NCI-H510A (cell line): ENCODE data around the gene NCAM1.
"Not testable (repeated sequence)": the region's sequence is repeated elsewhere in the genome, so short reads cannot be mapped to it uniquely, and the experiment has no call there.

ENCODE experiments used
- DNase-seq: peaks from one replicate; lab custom pipeline; 2025; lab: John Stamatoyannopoulos, UW

Gene NCAM1

DNA sequence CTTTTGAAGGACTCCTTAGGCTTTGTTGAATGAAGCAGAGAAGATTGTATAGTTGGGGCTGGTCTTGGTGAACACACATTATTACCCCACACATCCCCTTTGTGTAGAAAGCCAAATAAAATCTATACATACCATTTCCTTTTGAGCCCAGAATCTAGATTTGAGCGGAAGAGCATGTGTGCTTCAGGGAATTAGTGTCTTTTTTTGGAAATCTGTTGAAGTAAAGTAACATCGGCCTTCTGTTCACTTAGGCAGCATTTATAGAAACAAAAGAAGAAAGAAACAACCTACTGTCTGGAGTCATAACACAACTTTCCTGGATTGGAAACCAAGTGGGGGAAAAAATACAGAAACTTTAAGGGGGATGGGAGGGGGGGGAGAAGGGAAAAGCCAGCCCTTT is 315.2 kb downstream of the NCAM1 start:
- DNase-seq: no peak

DNA sequence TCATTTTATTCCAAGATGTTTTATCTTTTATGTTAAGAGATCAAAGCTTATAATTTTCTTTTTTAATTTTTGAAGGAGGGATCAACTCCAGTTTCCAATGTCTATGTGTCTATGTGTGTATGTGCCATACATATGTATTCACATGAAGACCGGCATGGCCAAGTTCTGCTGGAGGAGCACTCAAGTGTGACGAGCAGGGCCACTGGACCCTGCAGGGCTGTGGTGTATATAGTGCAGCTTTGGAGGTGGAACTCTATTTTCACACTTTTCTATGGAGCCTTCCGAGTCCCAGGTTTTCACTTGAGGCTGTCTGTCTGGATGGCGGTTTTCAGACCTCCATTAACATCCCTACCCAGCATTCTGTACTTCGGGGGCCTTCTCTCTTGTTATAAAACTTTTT is 316.7 kb downstream of the NCAM1 start:
- no peak for DNase-seq

DNA sequence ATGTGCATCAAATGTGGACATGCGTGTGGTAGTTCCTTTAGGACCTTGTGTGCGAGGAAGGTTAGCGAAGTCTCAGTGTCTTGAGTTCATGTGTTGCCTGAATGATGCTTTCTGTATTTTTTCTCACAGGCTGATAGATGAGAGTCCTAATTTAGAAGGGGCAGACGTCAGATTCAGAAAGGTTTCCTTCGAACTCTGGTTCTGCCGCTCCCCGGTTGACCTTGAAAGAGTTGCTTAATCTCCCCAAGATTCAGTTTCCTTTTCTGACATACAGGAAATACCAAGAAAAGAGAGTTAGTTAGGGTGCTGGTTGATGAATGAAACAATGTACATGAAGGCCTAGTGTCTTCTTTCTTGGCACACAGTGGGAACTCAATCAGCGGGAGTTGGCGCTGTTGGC is 317.3 kb downstream of the NCAM1 start:
- no peak for DNase-seq

DNA sequence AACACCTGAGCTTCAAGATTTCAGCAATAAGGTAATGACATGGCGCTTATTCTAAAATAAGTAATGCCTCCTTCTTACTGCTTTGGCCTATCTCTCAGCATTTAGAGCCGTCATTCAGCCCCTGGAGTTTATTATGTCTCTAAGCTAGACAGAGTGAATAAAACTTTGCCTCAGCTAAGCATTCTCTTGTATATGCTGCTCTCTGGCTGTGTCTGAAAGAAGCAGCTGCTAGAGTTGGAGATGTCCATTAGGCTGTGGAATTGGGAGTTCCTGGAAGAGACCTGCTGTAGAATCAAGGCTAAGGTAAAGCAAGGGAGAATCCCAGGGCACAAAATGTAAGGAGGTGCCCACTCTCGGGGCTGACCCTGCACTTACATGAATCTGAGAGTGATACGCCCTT is 317.7 kb downstream of the NCAM1 start:
- DNase-seq: no peak

DNA sequence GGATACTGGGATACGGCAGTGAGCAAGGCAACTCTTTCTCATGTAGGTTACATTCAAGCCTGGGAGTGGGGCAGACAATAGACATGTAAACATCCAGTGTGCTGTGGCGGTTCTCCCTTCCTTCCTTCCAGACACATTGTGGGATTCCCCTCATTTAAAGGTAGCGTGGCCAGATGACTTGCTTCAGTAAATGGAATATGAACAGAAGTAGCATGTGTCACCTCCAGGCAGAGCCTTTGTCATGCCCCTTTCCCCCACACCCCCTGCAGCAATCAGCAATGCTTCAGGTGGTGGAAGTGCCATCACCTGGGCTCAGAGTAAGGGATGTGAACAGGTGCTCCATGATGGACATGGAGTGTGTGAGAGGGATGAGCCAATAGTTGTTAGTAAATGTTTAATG is 318.4 kb downstream of the NCAM1 start:
- DNase-seq: no peak

DNA sequence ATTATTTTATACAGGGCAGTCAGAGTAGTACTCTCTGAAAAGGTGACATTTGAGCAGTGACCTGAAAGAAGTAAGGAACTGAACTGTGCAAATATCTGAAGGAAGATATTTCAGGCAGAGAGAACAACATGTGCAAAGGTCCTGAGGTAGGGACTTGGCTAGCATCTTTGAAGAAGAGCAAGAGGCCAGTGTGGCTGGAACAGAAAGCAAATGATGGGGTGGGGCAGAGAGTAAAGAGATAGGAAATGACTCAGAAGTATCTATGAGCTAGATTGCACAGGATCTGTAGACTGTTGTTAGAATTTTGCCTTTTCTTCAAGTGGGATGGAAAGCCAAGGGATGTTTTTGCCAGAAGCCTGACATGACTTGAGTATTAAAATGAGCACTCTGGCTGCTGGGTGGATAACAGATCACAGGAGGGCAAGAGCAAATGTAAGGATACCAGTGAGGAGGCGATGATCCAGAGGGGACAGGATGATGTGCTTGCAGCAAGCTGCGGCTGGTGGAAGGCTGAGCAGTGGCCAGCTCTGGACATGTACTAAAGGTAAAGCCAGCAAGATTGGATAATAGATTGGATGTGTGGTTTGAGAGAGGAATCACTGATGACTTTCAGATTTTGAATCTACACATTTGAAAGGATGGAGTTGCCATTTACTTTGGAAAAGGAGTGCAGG is 320.0 kb downstream of the NCAM1 start:
- DNase-seq: no peak

DNA sequence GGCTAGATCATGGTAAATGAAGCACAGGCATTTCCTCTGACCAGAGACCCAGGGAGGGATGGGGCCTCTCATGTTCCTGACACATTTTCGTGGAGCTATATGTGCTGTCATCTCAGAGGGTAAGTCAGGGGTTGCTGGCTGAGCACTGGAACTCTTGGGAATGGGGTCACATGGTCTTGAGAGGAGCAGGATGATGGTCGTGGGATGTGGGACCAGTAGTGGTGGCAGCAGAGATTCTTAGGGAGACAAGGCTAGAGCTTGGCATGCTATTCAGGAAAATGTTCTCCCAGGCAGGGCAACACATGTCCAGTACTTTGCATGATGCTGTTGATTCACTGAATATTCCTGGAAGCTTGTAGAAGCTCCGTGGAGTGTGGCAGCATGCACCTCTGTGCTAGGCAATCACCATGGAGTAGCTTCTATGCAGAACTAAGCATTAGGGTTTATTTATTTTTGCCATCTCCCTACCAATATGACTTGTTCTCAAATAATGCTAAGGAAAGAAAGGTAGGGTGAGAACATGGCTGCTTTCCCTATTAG is 321.7 kb downstream of the NCAM1 start:
- DNase-seq: no peak

DNA sequence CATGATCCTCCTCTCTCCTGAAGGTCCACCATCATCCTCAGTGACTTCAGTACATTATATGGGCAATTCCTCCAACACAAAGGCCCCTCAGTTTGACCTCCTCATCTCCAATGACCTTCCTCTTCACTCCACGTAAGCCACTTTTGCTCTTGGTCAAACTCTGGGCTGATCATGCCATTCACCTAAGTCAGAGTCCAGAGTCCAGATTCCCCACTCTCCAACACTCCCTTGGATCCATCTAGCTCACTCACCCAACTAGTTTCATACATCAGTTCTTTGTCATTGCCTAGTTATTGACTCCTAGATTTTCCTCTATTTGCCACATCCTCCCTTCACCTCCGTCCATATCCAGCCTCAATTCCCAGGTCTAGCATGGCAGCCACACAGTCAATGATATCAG is 322.7 kb downstream of the NCAM1 start:
- no peak for DNase-seq

DNA sequence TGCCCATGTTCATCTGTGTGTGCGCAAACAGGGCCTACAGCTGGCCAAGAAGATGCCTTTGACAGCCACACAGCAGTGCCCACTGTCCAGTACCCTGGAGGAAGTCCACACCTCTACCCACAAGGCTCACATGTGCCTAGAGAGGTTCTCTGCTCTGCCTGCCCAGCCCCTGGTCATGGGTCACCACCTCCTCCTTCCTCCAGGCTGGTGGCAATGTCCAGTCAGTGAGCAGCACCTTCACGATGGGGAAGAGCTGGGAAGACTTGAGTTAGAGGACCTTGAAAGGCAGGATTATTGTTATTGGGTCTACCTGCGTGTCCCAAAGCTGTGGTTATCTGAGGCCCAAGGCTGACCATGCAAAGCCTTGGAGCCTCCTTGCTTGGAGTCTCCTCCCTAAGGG is 324.8 kb downstream of the NCAM1 start:
- no peak for DNase-seq

DNA sequence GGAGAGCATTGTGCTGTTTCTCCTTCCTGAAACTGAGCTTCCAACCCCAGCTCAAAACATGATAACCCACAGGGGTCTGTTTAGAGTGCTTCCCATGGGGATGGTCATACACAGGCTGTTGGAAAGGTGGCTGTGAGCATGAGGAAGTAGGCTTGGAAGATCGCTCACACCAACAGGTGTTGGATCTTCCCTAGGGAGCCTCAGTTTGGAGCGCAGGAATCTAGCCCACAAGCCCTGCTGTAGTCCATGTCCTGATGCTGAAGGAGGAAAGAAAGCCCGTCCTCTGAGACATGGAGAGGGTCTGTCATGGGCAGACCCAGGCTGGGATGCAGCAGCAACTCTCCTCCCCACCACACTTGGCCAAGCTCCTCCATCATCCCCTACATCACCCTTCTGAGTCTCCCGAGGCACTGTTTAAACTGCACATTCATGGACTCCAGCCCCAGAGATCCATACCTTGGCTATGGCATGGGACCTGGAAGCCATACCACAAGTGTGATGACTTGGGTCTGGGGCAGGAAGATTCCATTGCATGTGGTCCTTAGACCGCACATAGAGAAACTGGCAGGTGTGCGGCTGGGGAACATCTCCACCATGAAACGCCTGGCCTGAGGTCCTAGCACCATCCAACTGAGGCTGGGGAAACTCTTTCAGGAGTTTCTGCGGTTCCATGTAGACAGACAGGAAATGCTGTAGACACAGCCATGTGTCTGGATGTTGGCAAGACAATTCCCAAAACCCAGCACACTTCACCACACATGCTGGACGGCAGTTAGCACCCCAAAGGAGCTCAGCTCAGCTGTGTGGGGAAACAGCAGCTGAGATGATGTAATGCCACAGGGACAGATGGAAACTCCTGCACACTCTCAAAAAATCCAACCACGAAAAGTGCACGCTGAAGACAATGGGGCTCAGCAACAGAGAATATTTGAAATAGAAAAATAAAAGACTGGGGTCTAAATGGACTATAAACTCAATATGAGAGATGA is 325.6 kb downstream of the NCAM1 start:
- DNase-seq: no peak

DNA sequence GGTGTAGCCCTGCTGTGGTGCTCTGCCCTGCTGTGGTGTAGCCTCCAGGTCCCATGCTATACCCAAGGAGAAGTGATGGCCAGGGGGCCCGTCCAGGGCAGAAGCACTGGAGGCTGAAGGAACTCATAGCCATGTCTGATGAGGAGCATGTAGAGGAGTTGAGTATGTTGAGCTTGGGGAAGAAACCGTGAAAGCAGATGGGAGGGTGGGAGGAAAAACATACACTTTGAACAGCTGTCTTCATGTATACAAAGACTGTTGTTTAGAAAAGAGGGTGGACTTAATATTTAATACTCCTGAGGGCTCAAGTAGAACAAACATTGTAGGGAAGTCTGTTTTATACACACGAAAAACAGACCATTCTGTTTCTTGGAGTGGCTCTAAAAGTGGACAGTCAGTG is 326.6 kb downstream of the NCAM1 start:
- no peak for DNase-seq

DNA sequence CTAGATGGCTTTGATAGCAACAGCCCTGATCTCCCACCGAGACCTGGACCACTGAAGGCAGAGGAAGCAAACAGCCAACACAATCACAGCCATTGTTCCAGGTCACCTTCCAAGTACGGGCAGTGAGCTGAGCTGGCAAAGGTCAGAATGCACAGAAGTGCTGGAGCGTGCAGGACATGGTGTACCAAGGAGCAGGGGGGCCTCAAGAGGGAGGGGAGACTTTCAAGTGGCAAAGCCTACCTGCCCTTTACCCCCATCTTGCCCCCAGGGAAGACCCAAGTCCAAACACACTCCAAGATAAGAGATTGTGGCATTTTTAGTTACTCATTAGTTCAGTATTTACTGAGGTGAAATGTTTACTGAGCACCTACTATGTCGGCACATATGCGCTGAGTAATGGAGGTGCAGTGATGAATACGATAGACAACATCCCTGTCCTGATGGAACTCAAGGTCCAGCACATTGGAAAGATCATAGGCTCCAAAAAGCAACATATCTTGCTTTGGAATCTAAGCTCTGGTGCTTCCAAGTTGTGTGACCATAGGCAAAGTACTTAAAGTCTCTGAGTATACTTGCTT is 327.2 kb downstream of the NCAM1 start:
- no peak for DNase-seq

DNA sequence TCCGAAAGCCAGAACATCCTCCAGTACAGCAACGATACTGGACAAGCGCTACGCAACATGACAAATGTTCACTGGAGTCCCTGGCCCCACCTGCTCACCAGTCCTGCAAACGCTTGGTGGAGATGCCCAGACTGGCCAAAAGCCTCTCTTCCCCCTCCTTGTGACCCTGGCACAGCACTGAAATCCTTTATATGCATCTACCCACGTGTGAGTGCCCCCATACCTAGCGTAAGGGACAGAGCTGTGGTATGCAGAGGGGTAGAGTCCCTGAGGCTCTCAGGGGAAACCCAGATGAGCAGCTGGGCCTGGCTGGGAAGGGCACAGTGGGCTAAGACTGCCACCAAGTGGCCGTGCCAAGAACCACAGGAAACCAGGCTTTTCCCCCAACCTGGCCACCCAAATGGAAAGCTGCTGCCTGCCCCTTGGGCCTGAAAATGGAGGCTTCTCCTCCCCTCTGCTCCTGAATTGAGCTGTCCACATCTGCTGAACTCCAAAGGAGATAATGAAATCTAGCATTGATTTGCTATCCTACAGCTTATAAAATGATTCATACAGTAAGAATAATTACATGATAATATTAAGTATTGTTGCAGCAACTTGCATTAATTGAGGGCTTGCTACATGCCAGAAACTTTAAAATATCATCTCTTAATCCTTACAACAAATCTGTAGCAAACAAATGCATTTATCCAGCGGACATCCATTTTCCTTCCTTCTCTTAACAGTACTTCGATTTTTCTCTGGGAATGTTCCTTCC is 328.4 kb downstream of the NCAM1 start:
- DNase-seq: no peak

DNA sequence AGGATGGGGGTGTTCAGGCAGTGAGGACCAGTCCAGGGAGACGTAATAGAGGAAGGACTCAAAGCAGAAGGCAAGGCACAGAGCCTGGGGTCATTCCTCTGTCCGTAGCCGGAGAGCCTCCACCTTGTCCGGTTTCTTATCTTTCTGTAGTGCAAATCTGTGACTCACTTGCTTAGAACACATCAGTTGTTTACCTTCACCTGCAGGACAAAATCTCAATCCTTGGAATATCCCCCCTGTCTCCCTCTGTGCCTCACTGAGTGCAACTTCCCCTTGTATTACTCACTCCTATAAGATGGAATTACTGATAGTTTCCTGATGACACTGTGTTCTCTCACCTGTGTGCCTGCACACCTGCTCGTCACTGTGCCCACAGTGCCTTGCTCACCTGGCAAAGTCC is 332.7 kb downstream of the NCAM1 start:
- no peak for DNase-seq

DNA sequence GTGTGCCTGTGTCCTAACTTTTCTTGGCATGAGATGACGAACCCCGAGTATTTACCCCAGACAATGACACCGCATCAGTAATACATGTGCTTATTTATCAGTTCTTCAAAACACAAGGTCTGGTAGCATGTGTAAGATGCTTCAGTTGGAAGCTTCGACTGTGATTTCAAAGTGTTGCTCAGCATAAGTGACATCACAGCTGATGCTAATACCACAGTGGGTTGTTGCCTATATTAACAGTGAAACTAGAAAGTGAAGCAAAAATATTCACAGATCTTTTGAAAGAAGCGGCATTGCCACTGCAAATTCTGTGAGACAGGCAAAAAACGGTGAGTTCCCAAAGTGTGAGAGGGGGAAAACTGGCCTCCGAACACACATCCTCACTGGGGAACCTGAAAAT is 334.8 kb downstream of the NCAM1 start:
- DNase-seq: no peak

DNA sequence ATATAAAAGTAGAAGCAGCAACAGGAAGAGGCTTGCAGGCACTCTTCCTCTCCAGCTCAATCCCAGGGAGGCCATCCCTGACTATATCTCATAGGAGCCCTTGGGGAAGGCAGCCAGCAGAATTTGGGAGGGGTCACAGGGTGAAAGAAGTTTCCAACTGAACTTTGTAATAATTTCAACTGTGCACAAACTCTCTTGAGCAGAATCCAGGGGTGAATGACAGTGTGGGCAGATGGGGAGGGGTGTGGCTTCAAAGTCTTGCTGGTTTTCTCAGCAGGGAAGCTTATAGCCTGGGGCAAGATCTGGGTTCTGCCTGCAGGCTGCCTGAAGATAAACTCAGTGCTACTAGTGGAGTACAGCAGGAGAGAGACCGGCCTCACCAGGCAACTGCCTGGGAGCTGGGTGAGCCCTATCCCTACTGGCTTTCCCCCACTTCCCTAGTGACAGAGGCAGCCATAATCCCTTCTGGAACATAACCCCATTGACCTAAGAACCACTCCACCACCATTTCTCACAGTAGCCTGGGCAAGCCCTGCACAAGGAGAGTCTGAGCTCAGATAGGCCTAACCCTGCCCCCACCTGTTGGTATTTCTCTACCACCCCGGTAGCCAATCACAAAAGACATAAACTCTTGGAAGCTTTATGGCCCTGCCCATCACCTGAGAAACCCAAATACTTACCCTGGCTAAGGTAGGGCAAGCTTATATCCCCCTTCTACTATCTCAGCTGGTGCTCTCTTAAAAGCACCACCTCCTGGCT is 335.4 kb downstream of the NCAM1 start:
- DNase-seq: no peak

DNA sequence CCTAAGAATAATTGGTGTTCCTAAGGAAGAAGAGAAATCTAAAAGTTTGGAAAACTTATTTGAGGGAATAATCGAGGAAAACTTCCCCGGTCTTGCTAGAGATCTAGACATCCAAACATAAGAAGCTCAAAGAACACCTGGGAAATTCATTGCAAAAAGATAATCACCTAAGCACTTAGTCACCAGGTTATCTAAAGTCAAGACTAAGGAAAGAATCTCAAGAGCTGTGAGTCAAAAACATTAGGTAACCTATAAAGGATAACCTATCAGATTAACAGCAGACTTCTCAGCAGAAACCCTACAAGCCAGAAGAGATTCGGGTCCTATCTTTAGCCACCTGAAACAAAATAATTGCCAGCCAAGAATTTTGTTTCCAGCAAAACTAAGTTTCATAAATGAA is 337.3 kb downstream of the NCAM1 start:
- not testable (repeated sequence) for DNase-seq

DNA sequence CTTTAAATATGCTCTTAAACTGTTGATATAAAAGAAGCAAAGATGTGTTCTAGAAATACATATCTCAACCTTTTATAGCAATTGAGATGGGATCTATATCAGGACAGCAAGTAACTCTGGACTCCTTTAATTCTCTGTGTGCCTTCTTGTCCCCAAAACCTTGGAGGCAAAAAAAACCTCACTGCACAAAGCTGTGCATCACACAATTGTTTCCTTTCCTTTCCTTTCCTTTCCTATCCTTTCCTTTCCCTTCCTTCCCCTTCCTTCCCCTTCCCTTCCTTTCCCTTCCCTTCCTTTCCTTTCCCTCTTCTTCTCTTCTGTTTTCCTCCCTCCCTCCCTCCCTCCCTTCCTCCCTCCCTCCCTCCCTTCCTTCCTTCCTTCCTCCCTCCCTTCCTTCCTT is 343.7 kb downstream of the NCAM1 start:
- DNase-seq: no peak

DNA sequence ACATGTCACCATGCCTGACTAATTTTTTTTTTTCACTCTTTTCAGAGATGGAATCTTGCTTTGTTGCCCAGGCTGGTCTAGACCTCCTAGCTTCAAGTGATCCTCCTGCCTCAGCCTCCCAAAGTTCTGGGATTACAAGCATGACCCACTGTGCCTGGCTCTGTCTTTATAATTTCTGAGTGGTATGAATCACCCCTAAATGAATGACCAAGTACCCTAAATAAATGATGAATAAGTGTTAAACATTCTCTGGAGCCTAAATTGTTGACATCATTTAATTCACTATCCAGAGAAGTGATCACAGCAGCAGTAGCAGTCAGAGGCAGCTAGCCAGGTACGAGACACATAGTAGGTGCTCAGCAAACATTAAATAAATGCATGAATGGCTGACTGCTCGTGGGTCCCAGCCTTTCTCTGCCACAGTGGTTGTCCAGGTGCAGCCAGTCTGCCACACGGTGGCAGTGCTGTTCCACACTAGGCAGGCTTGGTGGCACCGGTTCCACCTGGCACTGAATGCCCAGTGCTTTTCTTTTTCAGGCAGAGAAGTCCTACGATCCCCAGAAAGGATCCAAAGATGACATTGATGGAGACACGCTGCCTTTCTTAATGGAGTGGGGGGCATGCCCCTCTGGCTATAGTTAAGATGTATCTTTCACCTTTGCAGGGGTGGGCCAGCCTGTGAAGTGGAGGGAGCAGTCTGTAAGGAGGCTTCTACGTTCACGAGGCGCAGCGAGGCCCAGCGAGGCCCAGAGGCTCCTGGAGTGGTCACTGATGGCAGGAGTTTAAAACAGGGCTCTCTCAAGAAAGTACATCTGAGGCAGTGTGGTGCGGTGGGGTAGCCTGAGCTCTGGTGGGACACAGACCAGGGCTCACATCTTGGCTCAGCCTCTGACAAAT is 344.5 kb downstream of the NCAM1 start:
- DNase-seq: peak; percentile 42

DNA sequence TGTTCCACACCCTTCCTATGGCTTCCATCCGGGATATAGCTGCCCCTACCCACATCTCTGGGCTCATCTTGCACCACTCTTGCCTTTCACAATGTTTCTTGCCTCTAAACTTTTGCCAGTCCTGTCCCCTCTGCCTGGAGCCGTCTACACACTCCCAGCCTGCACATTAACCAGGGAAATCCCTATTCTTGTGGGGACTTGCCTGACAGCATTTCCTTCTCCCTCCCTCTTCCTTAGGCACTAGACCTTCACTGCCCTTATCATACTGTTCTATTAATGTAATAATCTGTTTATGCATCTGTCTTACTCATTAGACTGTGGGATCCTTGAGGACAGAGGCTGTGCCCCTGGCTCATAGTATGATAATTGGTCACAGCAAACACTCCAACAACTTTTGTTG is 347.4 kb downstream of the NCAM1 start:
- no peak for DNase-seq
